ENCODE measurements around the gene POLG. TPM values are rescaled to one million over a fixed set of nuclear protein-coding genes. Genes with fewer than 3 reads are reported as not detected.
A peak's percentile ranks its signal among the peaks of the same experiment; 100 is the strongest.

Gene POLG
- total RNA-seq, 1 donor, result 40.3 TPM

- no peak for TF ChIP-seq CTCF (IDR thresholded peaks at IDR 0.05; ENCODE audit: insufficient read depth, low read length)
- no peak overlapping the region for H3K4me3 ChIP-seq (ENCODE audit: low read depth, low read length)
- no peak for DNase-seq (ENCODE audit: low read depth)
These were observed 25.8 kb upstream of the POLG start for GRCh38 chr15:89360294-89360971.

DNA sequence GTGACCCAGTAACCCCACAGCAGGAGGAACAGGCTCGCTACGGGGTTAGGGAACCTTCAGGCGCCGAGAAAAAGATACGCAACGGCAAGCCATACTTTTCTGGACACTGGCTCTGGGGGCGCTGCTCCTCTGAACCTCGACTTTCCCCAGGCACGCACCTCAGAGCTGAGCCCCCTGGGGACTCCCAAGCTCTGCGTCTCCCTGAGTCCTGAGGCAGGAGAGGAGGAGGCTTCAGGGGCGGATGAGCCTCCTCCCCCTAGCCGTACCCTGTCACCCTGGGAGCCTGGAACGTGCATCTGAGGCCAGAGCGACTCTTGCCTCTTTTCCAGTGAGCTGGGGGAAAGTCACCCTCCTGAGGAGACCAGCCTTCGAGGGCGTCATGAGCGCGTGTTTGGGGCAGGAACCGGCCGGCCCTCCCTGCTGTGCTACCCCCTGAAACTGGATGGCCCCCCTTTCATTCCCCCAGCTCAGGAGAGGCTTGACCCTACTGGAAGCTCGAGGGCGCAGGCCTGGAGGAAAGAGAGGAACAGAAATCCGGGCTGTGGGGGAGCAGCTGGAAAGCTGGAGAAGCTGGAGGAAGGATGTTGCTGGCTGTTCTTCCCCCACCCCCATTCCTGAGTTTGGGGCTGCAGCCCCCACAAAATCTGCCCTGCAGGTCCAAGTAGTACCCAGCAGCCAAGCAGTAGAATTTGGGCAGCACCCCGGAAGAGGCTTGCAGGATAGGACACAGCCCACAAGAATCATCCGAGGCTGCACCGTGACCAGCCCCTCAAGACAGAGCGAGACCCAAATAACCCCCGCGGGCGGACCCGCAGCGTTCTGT lies 25.1 kb upstream of the POLG start:
- TF ChIP-seq CTCF (IDR thresholded peaks at IDR 0.05; ENCODE audit: insufficient read depth, low read length), result no peak
- no peak overlapping the region for H3K4me3 ChIP-seq (ENCODE audit: low read depth, low read length)
- DNase-seq (ENCODE audit: low read depth), result no peak

GRCh38 chr15:89358755-89359439 lies 24.3 kb upstream of the POLG start:
- peak; percentile 72 for DNase-seq (ENCODE audit: low read depth)
- peak; percentile 84 for TF ChIP-seq CTCF (IDR thresholded peaks at IDR 0.05; ENCODE audit: insufficient read depth, low read length)
- peak overlapping the region; percentile 62 for H3K4me3 ChIP-seq (ENCODE audit: low read depth, low read length)

- DNase-seq (ENCODE audit: low read depth), result no peak
- TF ChIP-seq CTCF (IDR thresholded peaks at IDR 0.05; ENCODE audit: insufficient read depth, low read length), result no peak
- H3K4me3 ChIP-seq (ENCODE audit: low read depth, low read length), result no peak overlapping the region
These were observed 23.8 kb upstream of the POLG start for GRCh38 chr15:89358435-89358754.

GRCh38 chr15:89356634-89357298 lies 22.1 kb upstream of the POLG start:
- no peak for DNase-seq (ENCODE audit: low read depth)
- peak; percentile 39 for TF ChIP-seq CTCF (IDR thresholded peaks at IDR 0.05; ENCODE audit: insufficient read depth, low read length)
- no peak overlapping the region for H3K4me3 ChIP-seq (ENCODE audit: low read depth, low read length)

GRCh38 chr15:89353991-89354390 lies 19.4 kb upstream of the POLG start:
- H3K4me3 ChIP-seq (ENCODE audit: low read depth, low read length), result no peak overlapping the region
- no peak for DNase-seq (ENCODE audit: low read depth)
- no peak for TF ChIP-seq CTCF (IDR thresholded peaks at IDR 0.05; ENCODE audit: insufficient read depth, low read length)

Data from fibroblast of the aortic adventitia (primary cell).